Kidney (tissue), 14 donors: ENCODE measurements around the gene ADGRG1. TPM values are rescaled to one million over a fixed set of nuclear protein-coding genes. Genes with fewer than 3 reads are reported as not detected.

Source experiments
- DNase-seq, 5 donors: peaks; one replicate each; pipeline ENCODE4 v3.0.0-alpha.2; 2013 to 2020
- FAIRE-seq: peaks from 2 replicates; lab custom pipeline; 2012; peaks lifted over from hg19 to GRCh38; lab: Jason Lieb, UNC
- H3K27ac ChIP-seq, 2 donors: one replicate each; pipeline ENCODE4 v1.7.0; 2013; ENCODE audit warnings: low read depth in 2 of 2, low read length in 2 of 2, inconsistent platforms in 1 of 2
- H3K27me3 ChIP-seq: one replicate; pipeline ENCODE4 v1.7.1; 2013; ENCODE audit warnings: low read length, inconsistent platforms; ENCODE audit not compliant: control insufficient read depth, insufficient read depth
- H3K36me3 ChIP-seq, 3 donors: one replicate each; pipeline versions ENCODE4 v1.7.0 to v1.7.1; 2013; ENCODE audit warnings: low read length in 3 of 3, control low read depth in 1 of 3, inconsistent platforms in 1 of 3; ENCODE audit not compliant: insufficient read depth in 3 of 3, control insufficient read depth in 2 of 3
- H3K4me1 ChIP-seq, 3 donors: one replicate each; pipeline versions ENCODE4 v1.7.0 to v1.7.1; 2013; ENCODE audit warnings: low read length in 3 of 3, inconsistent platforms in 1 of 3, low read depth in 1 of 3; ENCODE audit not compliant: control insufficient read depth in 2 of 3, insufficient read depth in 2 of 3
- H3K4me3 ChIP-seq, 3 donors: one replicate each; pipeline versions ENCODE4 v1.7.0 to v1.8.1; 2013; ENCODE audit warnings: low read length in 3 of 3, control low read depth in 1 of 3, inconsistent platforms in 1 of 3
- H3K9ac ChIP-seq, 3 donors: one replicate each; pipeline versions ENCODE4 v1.7.0 to v1.7.1; 2013; ENCODE audit warnings: low read length in 3 of 3, control low read depth in 1 of 3, inconsistent platforms in 1 of 3
- H3K9me3 ChIP-seq, 3 donors: one replicate each; pipeline versions ENCODE4 v1.7.0 to v1.7.1; 2013; ENCODE audit warnings: low read length in 3 of 3, control low read depth in 1 of 3, inconsistent platforms in 1 of 3; ENCODE audit not compliant: control insufficient read depth in 2 of 3, insufficient read depth in 1 of 3
- CTCF ChIP-seq: IDR thresholded peaks from 3 replicates; pipeline ENCODE4 v1.5.1; 2012; ENCODE audit warnings: mild to moderate bottlenecking, moderate library complexity, borderline replicate concordance; ENCODE audit not compliant: insufficient read depth; ENCODE audit errors: extremely low read depth
- intact Hi-C: fragments of 100-400 bp; cut with DNase I; formaldehyde crosslinking; loops from one replicate; pipeline ENCODE4 v1.11.1; 2022
- polyA plus RNA-seq: library from polyadenylated mRNA; stranded (reverse); fragments of 350-450 nt; fragmentation: Illumina TruSeq; extraction: RNeasy Lipid Tissue Mini Kit (QIAGEN cat#74804); gene quantifications from one replicate; pipeline ENCODE4 v1.2.3, GENCODE V29; 2014; ENCODE audit warnings: low read depth, low replicate concordance; ENCODE audit not compliant: insufficient read depth
- total RNA-seq: library from RNA; stranded (reverse); fragmentation: NEBNext Ultra II Directional; extraction: Animal tissue kit (Norgen Biotek cat#: 25700); gene quantifications from one replicate; pipeline ENCODE4 v1.2.1, GENCODE V29; 2021
- donor health status: control.
- donor health status: control.
- donor health status: control.
- donor health status: control.
- donor health status: control.
- donor health status: DM: yes; HTN: yes; CAD: no.
- donor health status: Normal renal cell carcinoma (clear cell type).

Gene ADGRG1
- total and polyA plus RNA-seq, 2 donors from 2014 or later, result 188 to 351 TPM

GRCh38 chr16:57591086-57591869 lies 37.2 kb upstream of the ADGRG1 start:
- DNase-seq (peak; percentile 80 to 88 (median 86)), FAIRE-seq (no peak)
- H3K27ac ChIP-seq, result no peak overlapping the region
- intact Hi-C loops, result loop anchor here (5.0 kb wide), 1 partner anchor 56 kb away; no protein-coding TSS in a partner anchor
- no peaks in the 10 kb centered on the region for H3K36me3 ChIP-seq
- TF ChIP-seq CTCF, result peak; percentile 96
- no peaks in the 10 kb centered on the region for H3K27me3 ChIP-seq
- H3K4me3 ChIP-seq, result no peak overlapping the region
- peaks cover 0 to 6% (median 0%) of the 10 kb centered on the region in 3 donors for H3K4me1 ChIP-seq
- H3K9ac ChIP-seq, result no peak overlapping the region
- no peaks in the 10 kb centered on the region for H3K9me3 ChIP-seq

GRCh38 chr16:57591870-57592485 lies 36.5 kb upstream of the ADGRG1 start:
- DNase-seq, result peak in 1 of 5 donors; percentile 15
- no peaks in the 10 kb centered on the region for H3K36me3 ChIP-seq
- no peak overlapping the region for H3K9ac ChIP-seq
- no peak overlapping the region for H3K27ac ChIP-seq
- H3K4me3 ChIP-seq, result no peak overlapping the region
- no peak for FAIRE-seq
- H3K27me3 ChIP-seq, result no peaks in the 10 kb centered on the region
- intact Hi-C loops, result loop anchor here (5.0 kb wide), 1 partner anchor 55 kb away; no protein-coding TSS in a partner anchor
- TF ChIP-seq CTCF, result no peak
- no peaks in the 10 kb centered on the region for H3K9me3 ChIP-seq
- peaks cover 0 to 6% (median 0%) of the 10 kb centered on the region in 3 donors for H3K4me1 ChIP-seq

GRCh38 chr16:57592591-57593003 lies 35.8 kb upstream of the ADGRG1 start:
- peak in 2 of 5 donors; percentile 28 to 75 for DNase-seq
- no peak overlapping the region for H3K4me3 ChIP-seq
- H3K36me3 ChIP-seq, result no peaks in the 10 kb centered on the region
- no peak overlapping the region for H3K9ac ChIP-seq
- no peak overlapping the region for H3K27ac ChIP-seq
- H3K4me1 ChIP-seq, result peaks cover 0 to 6% (median 0%) of the 10 kb centered on the region in 3 donors
- no peak for TF ChIP-seq CTCF
- no peaks in the 10 kb centered on the region for H3K9me3 ChIP-seq
- FAIRE-seq, result no peak
- no peaks in the 10 kb centered on the region for H3K27me3 ChIP-seq
- intact Hi-C loops, result loop anchor here (5.0 kb wide), 1 partner anchor 55 kb away; no protein-coding TSS in a partner anchor
